Keratinocyte (primary cell): ENCODE measurements around the gene LEFTY2. TPM values are rescaled to one million over a fixed set of nuclear protein-coding genes. Genes with fewer than 3 reads are reported as not detected.

Experiments used
- DNase-seq: peaks from one replicate; pipeline ENCODE4 v3.0.0-alpha.2; 2011; ENCODE audit warnings: low read depth, missing footprints, low spot score
- FAIRE-seq: peaks from 2 replicates; lab custom pipeline; 2011; peaks lifted over from hg19 to GRCh38; lab: Jason Lieb, UNC
- H2AFZ ChIP-seq: 2 replicates; pipeline ENCODE4 v1.6.0; 2012; ENCODE audit warnings: low read length, control low read depth, inconsistent platforms; ENCODE audit not compliant: control insufficient read depth
- H3K27ac ChIP-seq: 2 replicates; pipeline ENCODE4 v1.5.1; 2011; ENCODE audit warnings: low read length; ENCODE audit not compliant: control insufficient read depth, insufficient read depth
- H3K27me3 ChIP-seq: 3 replicates; pipeline ENCODE4 v1.6.0; 2011; ENCODE audit warnings: low read length; ENCODE audit not compliant: control insufficient read depth, insufficient read depth; ENCODE audit errors: extremely low read depth
- H3K36me3 ChIP-seq, 2 experiments: 2 replicates in 1 of 2; 3 replicates in 1 of 2; pipeline ENCODE4 v1.5.1; 2011; ENCODE audit warnings: low read length in 2 of 2, mild to moderate bottlenecking in 1 of 2; ENCODE audit not compliant: control insufficient read depth in 2 of 2, insufficient read depth in 2 of 2; ENCODE audit errors: extremely low read depth in 1 of 2
- H3K4me1 ChIP-seq: 3 replicates; pipeline ENCODE4 v1.5.1; 2011; ENCODE audit warnings: low read length; ENCODE audit not compliant: control insufficient read depth, insufficient read depth; ENCODE audit errors: extremely low read depth
- H3K4me2 ChIP-seq: 3 replicates; pipeline ENCODE4 v1.6.0; 2011; ENCODE audit warnings: low read depth, low read length; ENCODE audit not compliant: control insufficient read depth, insufficient read depth; ENCODE audit errors: extremely low read depth
- H3K4me3 ChIP-seq, 3 experiments: fragments of 200-600 bp in 1 of 3; sonication (generic) in 1 of 3; 2 replicates in 2 of 3; 3 replicates in 1 of 3; pipeline ENCODE4 v1.5.1; 2011 to 2016; ENCODE audit warnings: low read length in 3 of 3, mild to moderate bottlenecking in 3 of 3, control low read depth in 2 of 3, inconsistent platforms in 1 of 3, low read depth in 1 of 3, mixed read lengths in 1 of 3, mixed run types in 1 of 3, moderate library complexity in 1 of 3; ENCODE audit not compliant: control insufficient read depth in 2 of 3, insufficient read depth in 2 of 3; ENCODE audit errors: extremely low read depth in 1 of 3
- H3K79me2 ChIP-seq: 2 replicates; pipeline ENCODE4 v1.6.0; 2012; ENCODE audit warnings: low read length; ENCODE audit not compliant: control insufficient read depth, insufficient read depth
- H3K9ac ChIP-seq: 3 replicates; pipeline ENCODE4 v1.6.0; 2011; ENCODE audit warnings: low read length; ENCODE audit not compliant: control insufficient read depth, insufficient read depth; ENCODE audit errors: extremely low read depth
- H3K9me1 ChIP-seq: 3 replicates; pipeline ENCODE4 v1.6.0; 2011; ENCODE audit warnings: low read length; ENCODE audit not compliant: control insufficient read depth, insufficient read depth; ENCODE audit errors: extremely low read depth
- H3K9me3 ChIP-seq: 2 replicates; pipeline ENCODE4 v1.5.1; 2012; ENCODE audit warnings: low read depth, low read length; ENCODE audit not compliant: control insufficient read depth
- H4K20me1 ChIP-seq: 3 replicates; pipeline ENCODE4 v1.6.0; 2011; ENCODE audit warnings: low read length; ENCODE audit not compliant: control insufficient read depth, insufficient read depth; ENCODE audit errors: extremely low read depth
- CTCF ChIP-seq, 3 experiments: IDR thresholded peaks in 1 of 3; conservative IDR thresholded peaks in 1 of 3; optimal IDR thresholded peaks in 1 of 3; 2 replicates in 2 of 3; 3 replicates in 1 of 3; pipeline versions ENCODE3 to v1.5.1; 2011; ENCODE audit warnings: low read length in 3 of 3, mild to moderate bottlenecking in 3 of 3, moderate library complexity in 2 of 3, control low read depth in 1 of 3, inconsistent platforms in 1 of 3; ENCODE audit not compliant: insufficient read depth in 2 of 3; ENCODE audit errors: extremely low read depth in 1 of 3
- EZH2 ChIP-seq: IDR thresholded peaks from one replicate; pipeline ENCODE4 v1.6.1; 2012; ENCODE audit warnings: inconsistent platforms, mild to moderate bottlenecking, low read length, moderate library complexity
- dilution Hi-C: fragments of 300-500 bp; cut with MboI; formaldehyde crosslinking; loops from one replicate; pipeline ENCODE4 v1.7.0; 2020; ENCODE audit warnings: low sequenced_read_pairs; ENCODE audit not compliant: extremely low pct_ligation_motif_present
- polyA plus RNA-seq, 5 experiments: library from polyadenylated mRNA; depleted of rRNA in 3 of 5; stranded (reverse) in 3 of 5; stranded (forward) in 1 of 5; unstranded in 1 of 5; fragments of >200 nt; gene quantifications; 1 replicate in 1 of 5; 2 replicates in 3 of 5; 3 replicates in 1 of 5; pipeline versions ENCODE4 v1.2.1 to v1.2.3, GENCODE V29; 2011 to 2012; ENCODE audit warnings: missing spikeins in 2 of 5, low read depth in 1 of 5, low replicate concordance in 1 of 5

The LEFTY2 gene
- polyA plus RNA-seq, 1 donor (not counting 4 experiments of a cell fraction or from before 2014, with no cell fraction given) = not detected

- no peak overlapping the region for H3K4me3 ChIP-seq
- no peaks in the 10 kb centered on the region for H4K20me1 ChIP-seq
- FAIRE-seq = no peak
- no peak overlapping the region for H3K27ac ChIP-seq
- no peaks in the 10 kb centered on the region for H3K9me1 ChIP-seq
- no peak overlapping the region for H3K9ac ChIP-seq
- no peaks in the 10 kb centered on the region for H3K9me3 ChIP-seq
- H3K4me2 ChIP-seq = no peak overlapping the region
- no peaks in the 10 kb centered on the region for H3K79me2 ChIP-seq
- no peak overlapping the region for H2AFZ ChIP-seq
- no peaks in the 10 kb centered on the region for H3K36me3 ChIP-seq
- H3K27me3 ChIP-seq = no peaks in the 10 kb centered on the region
- TF ChIP-seq CTCF (optimal IDR thresholded peaks at IDR 0.05 in 1 of 3, IDR thresholded peaks at IDR 0.05 in 1 of 3, conservative IDR thresholded peaks at IDR 0.05 in 1 of 3; ENCODE audit: extremely low read depth in 1 of 3, insufficient read depth in 2 of 3, low read length in 3 of 3) (no peak), EZH2 (no peak)
- H3K4me1 ChIP-seq = no peaks in the 10 kb centered on the region
- dilution Hi-C loops = no loop called here
- DNase-seq = no peak
These were observed 37.4 kb downstream of the LEFTY2 start for GRCh38 chr1:225903623-225904022.

GRCh38 chr1:225899044-225899925 lies 41.7 kb downstream of the LEFTY2 start:
- Histone ChIP-seq H3K4me1 (peaks cover 10% of the 10 kb centered on the region), H3K36me3 (no peaks in the 10 kb centered on the region), H3K4me2 (no peak overlapping the region), H3K9me1 (no peaks in the 10 kb centered on the region), H3K27ac (no peak overlapping the region), H4K20me1 (no peaks in the 10 kb centered on the region), H3K4me3 (no peak overlapping the region), H3K27me3 (no peaks in the 10 kb centered on the region), H3K9ac (no peak overlapping the region), H2AFZ (no peak overlapping the region), H3K9me3 (no peaks in the 10 kb centered on the region), H3K79me2 (no peaks in the 10 kb centered on the region)
- DNase-seq = no peak
- dilution Hi-C loops = no loop called here
- no peak for FAIRE-seq
- no peak for TF ChIP-seq CTCF (optimal IDR thresholded peaks at IDR 0.05 in 1 of 3, IDR thresholded peaks at IDR 0.05 in 1 of 3, conservative IDR thresholded peaks at IDR 0.05 in 1 of 3; ENCODE audit: extremely low read depth in 1 of 3, insufficient read depth in 2 of 3, low read length in 3 of 3)
- no peak for TF ChIP-seq EZH2
